HAP-1 (cell line): ENCODE results near the gene WSCD2.

Source experiments
- DNase-seq, 2 experiments: peaks; one replicate each; pipeline ENCODE4 v3.0.0-alpha.2; 2016 to 2020; ENCODE audit warnings: low spot score in 2 of 2
- H3K27me3 ChIP-seq: fragments of 250-450 bp; sonication (Bioruptor Pico); 2 replicates; pipeline ENCODE4 v1.5.1; 2020; ENCODE audit warnings: low read depth, mild to moderate bottlenecking, moderate library complexity
- H3K36me3 ChIP-seq: fragments of 250-450 bp; sonication (Bioruptor Pico); replicated peaks from 2 replicates; pipeline ENCODE4 v1.5.1; 2020; ENCODE audit warnings: mild to moderate bottlenecking
- H3K4me1 ChIP-seq: fragments of 250-450 bp; sonication (Bioruptor Pico); 2 replicates; pipeline ENCODE4 v1.5.1; 2020; ENCODE audit warnings: mild to moderate bottlenecking
- H3K4me3 ChIP-seq: fragments of 250-450 bp; sonication (Bioruptor Pico); 2 replicates; pipeline ENCODE4 v1.5.1; 2020; ENCODE audit warnings: mild to moderate bottlenecking, moderate library complexity
- H3K9me3 ChIP-seq: fragments of 250-450 bp; sonication (Bioruptor Pico); 2 replicates; pipeline ENCODE4 v1.5.1; 2020; ENCODE audit warnings: mild to moderate bottlenecking, moderate library complexity
- in situ Hi-C: fragments of 300-500 bp; cut with MboI; formaldehyde crosslinking; loops from 3 replicates; pipeline ENCODE4 v1.14.3; 2020; ENCODE audit warnings: low sequenced_read_pairs, inconsistent platforms, mixed read lengths

The WSCD2 gene

GRCh38 chr12:108116254-108116653, 12.8 kb upstream of the WSCD2 start:
- in situ Hi-C loops = no loop called here
- H3K27me3 ChIP-seq = no peaks in the 10 kb centered on the region
- DNase-seq = no peak
- H3K4me3 ChIP-seq = no peak overlapping the region
- no peaks in the 10 kb centered on the region for H3K9me3 ChIP-seq
- no peaks in the 10 kb centered on the region for H3K4me1 ChIP-seq
- no peaks in the 10 kb centered on the region for H3K36me3 ChIP-seq

- in situ Hi-C loops = no loop called here
- no peaks in the 10 kb centered on the region for H3K4me1 ChIP-seq
Measured at GRCh38 chr12:108116699-108117098, 12.4 kb upstream of the WSCD2 start.

GRCh38 chr12:108117163-108117849, 11.8 kb upstream of the WSCD2 start:
- Histone ChIP-seq H3K4me1 (no peaks in the 10 kb centered on the region), H3K9me3 (no peaks in the 10 kb centered on the region), H3K4me3 (no peak overlapping the region), H3K27me3 (no peaks in the 10 kb centered on the region), H3K36me3 (no peaks in the 10 kb centered on the region)
- in situ Hi-C loops = no loop called here
- no peak for DNase-seq

More at GRCh38 chr12:108116699-108117098, 12.4 kb upstream of the WSCD2 start:
- no peaks in the 10 kb centered on the region for H3K9me3 ChIP-seq
- no peaks in the 10 kb centered on the region for H3K36me3 ChIP-seq
- DNase-seq = no peak
- H3K4me3 ChIP-seq = no peak overlapping the region
- no peaks in the 10 kb centered on the region for H3K27me3 ChIP-seq

- no peak overlapping the region for H3K4me3 ChIP-seq
- H3K9me3 ChIP-seq = no peaks in the 10 kb centered on the region
- DNase-seq = no peak
- H3K4me1 ChIP-seq = no peaks in the 10 kb centered on the region
- in situ Hi-C loops = no loop called here
- no peaks in the 10 kb centered on the region for H3K36me3 ChIP-seq
- no peaks in the 10 kb centered on the region for H3K27me3 ChIP-seq
Measured at GRCh38 chr12:108117902-108118301, 11.2 kb upstream of the WSCD2 start.

GRCh38 chr12:108119126-108119973, 9.7 kb upstream of the WSCD2 start:
- DNase-seq = no peak
- Histone ChIP-seq H3K36me3 (no peaks in the 10 kb centered on the region), H3K4me1 (no peaks in the 10 kb centered on the region), H3K9me3 (no peaks in the 10 kb centered on the region), H3K27me3 (no peaks in the 10 kb centered on the region), H3K4me3 (no peak overlapping the region)
- in situ Hi-C loops = no loop called here

GRCh38 chr12:108119974-108120862, 8.9 kb upstream of the WSCD2 start:
- H3K27me3 ChIP-seq = no peaks in the 10 kb centered on the region
- no peak for DNase-seq
- H3K9me3 ChIP-seq = no peaks in the 10 kb centered on the region
- no peaks in the 10 kb centered on the region for H3K36me3 ChIP-seq
- in situ Hi-C loops = no loop called here
- no peak overlapping the region for H3K4me3 ChIP-seq
- H3K4me1 ChIP-seq = no peaks in the 10 kb centered on the region

GRCh38 chr12:108120863-108121165, 8.3 kb upstream of the WSCD2 start:
- in situ Hi-C loops = no loop called here
- no peak for DNase-seq
- no peaks in the 10 kb centered on the region for H3K4me1 ChIP-seq
- no peak overlapping the region for H3K4me3 ChIP-seq
- no peaks in the 10 kb centered on the region for H3K27me3 ChIP-seq
- no peaks in the 10 kb centered on the region for H3K36me3 ChIP-seq
- no peaks in the 10 kb centered on the region for H3K9me3 ChIP-seq

GRCh38 chr12:108121320-108121719, 7.8 kb upstream of the WSCD2 start:
- Histone ChIP-seq H3K4me1 (no peaks in the 10 kb centered on the region), H3K27me3 (no peaks in the 10 kb centered on the region), H3K36me3 (no peaks in the 10 kb centered on the region), H3K4me3 (no peak overlapping the region), H3K9me3 (no peaks in the 10 kb centered on the region)
- DNase-seq = no peak
- in situ Hi-C loops = no loop called here

- in situ Hi-C loops = no loop called here
- Histone ChIP-seq H3K36me3 (no peaks in the 10 kb centered on the region), H3K27me3 (no peaks in the 10 kb centered on the region), H3K4me1 (no peaks in the 10 kb centered on the region), H3K4me3 (no peak overlapping the region), H3K9me3 (no peaks in the 10 kb centered on the region)
- DNase-seq = no peak
Measured at GRCh38 chr12:108121728-108122471, 7.2 kb upstream of the WSCD2 start.

- Histone ChIP-seq H3K4me1 (no peaks in the 10 kb centered on the region), H3K4me3 (no peak overlapping the region), H3K9me3 (no peaks in the 10 kb centered on the region), H3K27me3 (peaks cover 6% of the 10 kb centered on the region; the same call in 1 of the 2 replicates), H3K36me3 (no peaks in the 10 kb centered on the region)
- in situ Hi-C loops = no loop called here
- DNase-seq = no peak
Measured at GRCh38 chr12:108122644-108123043, 6.4 kb upstream of the WSCD2 start.

GRCh38 chr12:108123402-108123801, 5.7 kb upstream of the WSCD2 start:
- Histone ChIP-seq H3K27me3 (peaks cover 11% of the 10 kb centered on the region; the same call in 1 of the 2 replicates), H3K9me3 (no peaks in the 10 kb centered on the region), H3K4me3 (no peak overlapping the region), H3K4me1 (no peaks in the 10 kb centered on the region), H3K36me3 (no peaks in the 10 kb centered on the region)
- DNase-seq = no peak
- in situ Hi-C loops = no loop called here

GRCh38 chr12:108125073-108125472, 4.0 kb upstream of the WSCD2 start:
- no peaks in the 10 kb centered on the region for H3K4me1 ChIP-seq
- H3K27me3 ChIP-seq = peaks cover 23% of the 10 kb centered on the region
- H3K4me3 ChIP-seq = no peak overlapping the region
- H3K36me3 ChIP-seq = no peaks in the 10 kb centered on the region
- no peaks in the 10 kb centered on the region for H3K9me3 ChIP-seq
- DNase-seq = no peak
- in situ Hi-C loops = no loop called here

GRCh38 chr12:108126212-108126611, 2.9 kb upstream of the WSCD2 start:
- Histone ChIP-seq H3K36me3 (no peaks in the 10 kb centered on the region), H3K4me1 (no peaks in the 10 kb centered on the region), H3K9me3 (no peaks in the 10 kb centered on the region), H3K27me3 (peaks cover 33% of the 10 kb centered on the region), H3K4me3 (no peak overlapping the region)
- DNase-seq = no peak
- in situ Hi-C loops = no loop called here
